ENCODE data around the gene SAMD11. TPM values are rescaled to one million over a fixed set of nuclear protein-coding genes. Genes with fewer than 3 reads are reported as not detected.
A peak's percentile ranks its signal among the peaks of the same experiment; 100 is the strongest.

Gene SAMD11
- total RNA-seq, 1 experiment from 2014 or later: 2.3 TPM

DNA sequence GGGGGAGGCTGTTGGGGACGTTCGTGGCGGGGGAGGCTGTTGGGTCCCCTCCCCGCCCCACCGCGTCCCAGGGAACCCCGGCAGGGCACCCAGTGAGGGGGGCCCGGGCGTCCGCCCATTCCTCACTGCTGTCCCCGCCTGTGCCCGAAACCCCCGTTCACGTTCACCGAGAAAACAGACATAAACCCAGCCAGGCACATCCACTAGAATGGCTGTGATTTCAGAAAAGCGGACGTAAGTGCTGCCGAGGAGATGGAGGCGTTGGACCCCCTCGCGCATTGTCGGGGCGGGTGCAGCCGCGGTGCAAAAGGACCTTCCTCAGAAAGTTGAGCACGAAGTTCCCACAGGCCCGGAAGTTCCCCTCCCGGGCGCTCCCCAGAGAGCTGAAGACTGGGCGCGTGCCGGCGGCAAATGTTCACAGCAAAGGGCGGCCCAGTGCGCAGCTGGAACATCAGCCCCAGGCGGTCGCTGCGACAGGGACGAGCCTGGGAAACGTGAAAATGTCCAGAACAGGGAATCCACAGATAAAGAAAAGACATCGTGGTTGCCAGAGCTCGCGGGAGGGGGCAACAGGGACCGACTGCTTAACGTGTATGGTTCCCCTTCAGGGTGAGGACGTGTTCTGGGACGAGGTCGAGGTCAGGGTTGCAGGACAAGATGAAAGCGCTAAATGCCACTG lies 18.5 kb upstream of the SAMD11 start (continued):
- TF ChIP-seq, protein P1, sequence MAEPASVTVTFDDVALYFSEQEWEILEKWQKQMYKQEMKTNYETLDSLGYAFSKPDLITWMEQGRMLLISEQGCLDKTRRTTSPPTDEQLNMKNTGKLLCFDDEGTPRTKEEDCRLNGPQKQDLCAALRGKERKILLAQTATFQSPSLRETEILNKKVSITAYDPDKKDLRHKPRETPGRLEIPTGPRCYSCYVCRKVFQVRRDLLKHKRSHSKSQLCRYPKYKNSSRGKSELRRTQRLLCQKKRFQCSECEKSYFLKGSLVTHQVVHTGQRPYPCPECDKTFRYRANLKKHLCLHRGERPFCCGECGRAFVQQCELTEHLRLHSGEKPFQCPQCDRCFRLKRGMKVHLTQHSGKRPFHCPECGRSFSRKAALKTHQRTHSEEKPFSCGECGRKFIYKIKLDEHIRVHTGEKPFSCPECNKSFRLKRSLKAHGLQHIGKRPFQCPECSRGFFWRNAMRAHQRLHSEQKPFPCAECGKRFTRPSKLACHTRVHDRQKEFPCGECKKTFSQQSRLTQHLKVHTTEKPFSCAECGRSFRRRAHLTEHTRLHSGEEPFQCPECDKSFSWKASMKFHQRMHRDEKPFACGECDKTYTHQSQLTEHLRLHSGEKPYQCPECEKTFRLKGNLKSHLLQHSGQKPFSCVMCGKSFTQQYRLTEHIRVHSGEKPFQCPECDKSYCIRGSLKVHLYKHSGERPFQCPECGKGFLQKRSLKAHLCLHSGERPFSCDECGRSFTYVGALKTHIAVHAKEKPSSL (CRISPR knock-in tag; conservative IDR thresholded peaks at IDR 0.05): no peak
- TF ChIP-seq TP53 (CRISPR knock-in tag; IDR thresholded peaks at IDR 0.05) (0 out of 2 replicates have a peak, but pooled peaks have one; percentile 27), SP1 (CRISPR knock-in tag; conservative IDR thresholded peaks at IDR 0.05) (peak; percentile 38; the same call in 1 of the 2 replicates), FOXP1 (CRISPR knock-in tag; IDR thresholded peaks at IDR 0.05; ENCODE audit: borderline replicate concordance) (0 out of 2 replicates have a peak, but pooled peaks have one; percentile 36), IRF2 (CRISPR knock-in tag; IDR thresholded peaks at IDR 0.05; ENCODE audit: borderline replicate concordance, low read depth) (peak; percentile 33; the same call in 1 of the 2 replicates)

DNA sequence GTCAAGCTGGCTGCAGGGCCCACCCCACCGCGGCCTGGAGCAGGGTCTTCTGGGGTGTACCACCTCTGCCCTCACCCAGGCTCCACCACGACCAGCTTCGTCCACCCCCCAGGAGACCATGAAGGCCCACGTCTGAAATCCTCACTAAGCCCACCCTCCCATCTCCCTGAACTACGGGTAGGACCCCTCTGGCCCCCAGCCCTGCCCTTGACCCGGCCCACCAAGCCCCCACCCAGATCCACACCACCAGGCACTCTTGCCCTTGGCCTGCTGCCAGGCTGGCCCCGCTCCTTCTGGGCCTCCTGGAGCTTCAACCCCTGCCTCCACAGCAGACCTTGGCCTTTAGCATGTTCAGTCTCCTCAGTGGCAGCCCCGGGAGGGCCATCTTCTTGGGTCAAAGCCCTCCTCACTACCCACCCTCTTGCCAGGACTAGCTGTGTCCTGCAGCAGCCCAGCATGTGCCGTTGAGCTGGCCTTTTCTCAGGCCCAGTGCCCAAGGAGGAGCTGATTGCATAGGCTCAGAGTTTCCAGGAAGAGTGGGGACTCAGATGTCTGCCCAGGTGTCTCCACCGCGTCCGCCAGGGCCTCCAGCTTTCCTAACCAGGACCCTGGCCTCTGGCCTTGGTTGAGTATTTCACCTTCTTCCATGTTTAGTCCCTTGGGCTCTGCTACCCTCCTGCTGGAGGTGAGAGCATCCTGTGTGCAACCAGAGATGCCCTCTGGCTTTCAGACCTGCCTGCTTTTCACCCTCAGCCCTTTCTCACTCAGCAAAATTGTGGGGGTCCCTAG lies 17.7 kb upstream of the SAMD11 start:
- H3K9me3 Mint-ChIP-seq: no peaks in the 10 kb centered on the region
- ATAC-seq: no peak
- TF ChIP-seq ZNF396 (CRISPR knock-in tag; IDR thresholded peaks at IDR 0.05; ENCODE audit: borderline replicate concordance) (no peak), ETV6 (CRISPR knock-in tag; IDR thresholded peaks at IDR 0.05) (no peak)
- TF ChIP-seq, protein P2, sequence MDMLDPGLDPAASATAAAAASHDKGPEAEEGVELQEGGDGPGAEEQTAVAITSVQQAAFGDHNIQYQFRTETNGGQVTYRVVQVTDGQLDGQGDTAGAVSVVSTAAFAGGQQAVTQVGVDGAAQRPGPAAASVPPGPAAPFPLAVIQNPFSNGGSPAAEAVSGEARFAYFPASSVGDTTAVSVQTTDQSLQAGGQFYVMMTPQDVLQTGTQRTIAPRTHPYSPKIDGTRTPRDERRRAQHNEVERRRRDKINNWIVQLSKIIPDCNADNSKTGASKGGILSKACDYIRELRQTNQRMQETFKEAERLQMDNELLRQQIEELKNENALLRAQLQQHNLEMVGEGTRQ (CRISPR knock-in tag; IDR thresholded peaks at IDR 0.05): no peak
- TF ChIP-seq, protein P3, sequence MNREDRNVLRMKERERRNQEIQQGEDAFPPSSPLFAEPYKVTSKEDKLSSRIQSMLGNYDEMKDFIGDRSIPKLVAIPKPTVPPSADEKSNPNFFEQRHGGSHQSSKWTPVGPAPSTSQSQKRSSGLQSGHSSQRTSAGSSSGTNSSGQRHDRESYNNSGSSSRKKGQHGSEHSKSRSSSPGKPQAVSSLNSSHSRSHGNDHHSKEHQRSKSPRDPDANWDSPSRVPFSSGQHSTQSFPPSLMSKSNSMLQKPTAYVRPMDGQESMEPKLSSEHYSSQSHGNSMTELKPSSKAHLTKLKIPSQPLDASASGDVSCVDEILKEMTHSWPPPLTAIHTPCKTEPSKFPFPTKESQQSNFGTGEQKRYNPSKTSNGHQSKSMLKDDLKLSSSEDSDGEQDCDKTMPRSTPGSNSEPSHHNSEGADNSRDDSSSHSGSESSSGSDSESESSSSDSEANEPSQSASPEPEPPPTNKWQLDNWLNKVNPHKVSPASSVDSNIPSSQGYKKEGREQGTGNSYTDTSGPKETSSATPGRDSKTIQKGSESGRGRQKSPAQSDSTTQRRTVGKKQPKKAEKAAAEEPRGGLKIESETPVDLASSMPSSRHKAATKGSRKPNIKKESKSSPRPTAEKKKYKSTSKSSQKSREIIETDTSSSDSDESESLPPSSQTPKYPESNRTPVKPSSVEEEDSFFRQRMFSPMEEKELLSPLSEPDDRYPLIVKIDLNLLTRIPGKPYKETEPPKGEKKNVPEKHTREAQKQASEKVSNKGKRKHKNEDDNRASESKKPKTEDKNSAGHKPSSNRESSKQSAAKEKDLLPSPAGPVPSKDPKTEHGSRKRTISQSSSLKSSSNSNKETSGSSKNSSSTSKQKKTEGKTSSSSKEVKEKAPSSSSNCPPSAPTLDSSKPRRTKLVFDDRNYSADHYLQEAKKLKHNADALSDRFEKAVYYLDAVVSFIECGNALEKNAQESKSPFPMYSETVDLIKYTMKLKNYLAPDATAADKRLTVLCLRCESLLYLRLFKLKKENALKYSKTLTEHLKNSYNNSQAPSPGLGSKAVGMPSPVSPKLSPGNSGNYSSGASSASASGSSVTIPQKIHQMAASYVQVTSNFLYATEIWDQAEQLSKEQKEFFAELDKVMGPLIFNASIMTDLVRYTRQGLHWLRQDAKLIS (CRISPR knock-in tag; IDR thresholded peaks at IDR 0.05; ENCODE audit: borderline replicate concordance): no peak
- TF ChIP-seq, protein P4, sequence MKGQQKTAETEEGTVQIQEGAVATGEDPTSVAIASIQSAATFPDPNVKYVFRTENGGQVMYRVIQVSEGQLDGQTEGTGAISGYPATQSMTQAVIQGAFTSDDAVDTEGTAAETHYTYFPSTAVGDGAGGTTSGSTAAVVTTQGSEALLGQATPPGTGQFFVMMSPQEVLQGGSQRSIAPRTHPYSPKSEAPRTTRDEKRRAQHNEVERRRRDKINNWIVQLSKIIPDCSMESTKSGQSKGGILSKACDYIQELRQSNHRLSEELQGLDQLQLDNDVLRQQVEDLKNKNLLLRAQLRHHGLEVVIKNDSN (CRISPR knock-in tag; IDR thresholded peaks at IDR 0.05): no peak
- no peaks in the 10 kb centered on the region for H3K36me3 Mint-ChIP-seq
- peaks cover 57% of the 10 kb centered on the region for H3K27me3 Mint-ChIP-seq (ENCODE audit: low read depth)
- ChIA-PET POLR2A (interaction anchor here (1.3 kb wide), 1 partner anchor 33 kb away, joined by 3 read pairs; no protein-coding TSS in a partner anchor), CTCF (interaction anchor here (0.6 to 3.6 kb wide), 13 partner anchors 11 to 216 kb away, joined by 3 to 40 read pairs (median 5); partner anchors contain the start of gene SAMD11)
- H3K4me1 Mint-ChIP-seq: peaks cover 7% of the 10 kb centered on the region
- DNase-seq (ENCODE audit: low spot score): no peak
- peak overlapping the region; percentile 72 for H3K4me3 Mint-ChIP-seq
- H3K27ac Mint-ChIP-seq: no peak overlapping the region

DNA sequence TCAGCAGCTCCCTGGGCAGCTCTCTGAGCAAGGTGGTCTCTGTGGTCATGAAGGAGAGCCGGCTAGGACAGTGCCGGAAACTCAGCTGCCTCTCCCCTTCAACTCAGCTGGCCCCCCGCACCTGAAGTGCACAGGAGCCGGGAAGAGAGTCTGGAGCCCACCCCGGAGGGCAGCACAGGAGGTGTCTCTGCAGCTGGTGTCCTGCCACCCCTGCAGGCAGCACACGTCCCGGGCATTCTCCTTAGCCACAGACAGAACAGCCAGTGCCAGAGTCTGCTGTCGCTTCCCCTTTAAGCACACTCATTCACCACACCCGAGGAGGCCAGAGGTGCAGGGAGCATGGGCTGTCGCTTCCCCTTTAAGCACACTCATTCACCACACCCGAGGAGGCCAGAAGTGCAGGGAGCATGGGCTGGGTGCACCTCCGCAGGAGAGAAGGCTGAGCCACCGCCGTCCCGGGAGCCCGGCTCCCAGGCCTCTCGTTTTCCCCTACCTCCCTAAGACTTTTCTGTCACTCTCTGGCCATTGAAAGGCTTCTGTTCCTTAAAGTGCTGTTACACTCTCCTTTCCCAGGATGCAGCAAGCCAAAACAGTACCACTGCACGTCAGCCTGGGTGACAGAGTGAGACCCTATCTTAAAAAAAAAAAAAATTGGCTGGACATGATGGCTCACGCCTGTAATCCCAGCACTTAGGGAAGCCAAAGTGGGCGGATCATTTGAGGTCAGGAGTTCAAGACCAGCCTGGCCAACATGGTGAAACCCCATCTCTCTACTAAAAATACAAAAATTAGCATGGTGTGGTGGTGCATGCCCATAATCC lies 16.9 kb upstream of the SAMD11 start:
- Mint-ChIP-seq H3K27ac (no peak overlapping the region), H3K4me3 (peak overlapping the region; percentile 12; the same call in 1 of the 2 replicates), H3K4me1 (peaks cover 7% of the 10 kb centered on the region), H3K9me3 (no peaks in the 10 kb centered on the region), H3K27me3 (ENCODE audit: low read depth) (peaks cover 58% of the 10 kb centered on the region), H3K36me3 (no peaks in the 10 kb centered on the region)
- ChIA-PET POLR2A (no interaction called here), CTCF (interaction anchor here (1.5 to 3.6 kb wide), 6 partner anchors 12 to 118 kb away, joined by 5 to 40 read pairs (median 20); partner anchors contain the start of gene SAMD11)
- DNase-seq (ENCODE audit: low spot score) (no peak), ATAC-seq (no peak)
- TF ChIP-seq, protein P5, sequence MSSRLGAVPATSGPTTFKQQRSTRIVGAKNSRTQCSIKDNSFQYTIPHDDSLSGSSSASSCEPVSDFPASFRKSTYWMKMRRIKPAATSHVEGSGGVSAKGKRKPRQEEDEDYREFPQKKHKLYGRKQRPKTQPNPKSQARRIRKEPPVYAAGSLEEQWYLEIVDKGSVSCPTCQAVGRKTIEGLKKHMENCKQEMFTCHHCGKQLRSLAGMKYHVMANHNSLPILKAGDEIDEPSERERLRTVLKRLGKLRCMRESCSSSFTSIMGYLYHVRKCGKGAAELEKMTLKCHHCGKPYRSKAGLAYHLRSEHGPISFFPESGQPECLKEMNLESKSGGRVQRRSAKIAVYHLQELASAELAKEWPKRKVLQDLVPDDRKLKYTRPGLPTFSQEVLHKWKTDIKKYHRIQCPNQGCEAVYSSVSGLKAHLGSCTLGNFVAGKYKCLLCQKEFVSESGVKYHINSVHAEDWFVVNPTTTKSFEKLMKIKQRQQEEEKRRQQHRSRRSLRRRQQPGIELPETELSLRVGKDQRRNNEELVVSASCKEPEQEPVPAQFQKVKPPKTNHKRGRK (CRISPR knock-in tag; IDR thresholded peaks at IDR 0.05; ENCODE audit: borderline replicate concordance): no peak
- TF ChIP-seq ATF1 (CRISPR knock-in tag; IDR thresholded peaks at IDR 0.05) (no peak), GTF2I (CRISPR knock-in tag; conservative IDR thresholded peaks at IDR 0.05) (no peak), KAT7 (CRISPR knock-in tag; IDR thresholded peaks at IDR 0.05; ENCODE audit: borderline replicate concordance) (no peak)
